KOPT-K1 (cell line): ENCODE measurements around the gene PYCARD.
"Not testable (repeated sequence)": the region's sequence is repeated elsewhere in the genome, so short reads cannot be mapped to it uniquely, and the experiment has no call there.

Experiments
- H3K27ac ChIP-seq: fragments of 200-600 bp; sonication (generic); 2 replicates; pipeline ENCODE4 v1.5.1; 2016; ENCODE audit warnings: antibody characterized with exemption, mild to moderate bottlenecking, low read depth, low read length; ENCODE audit not compliant: poor library complexity, severe bottlenecking
- H3K36me3 ChIP-seq: fragments of 200-600 bp; sonication (generic); 2 replicates; pipeline ENCODE4 v1.5.1; 2017; ENCODE audit warnings: antibody characterized with exemption, mild to moderate bottlenecking, low read length, moderate library complexity; ENCODE audit not compliant: insufficient read depth
- H3K9me3 ChIP-seq: fragments of 200-600 bp; sonication (generic); 2 replicates; pipeline ENCODE4 v1.5.1; 2017; ENCODE audit warnings: antibody characterized with exemption, low read length, mild to moderate bottlenecking; ENCODE audit not compliant: insufficient read depth, poor library complexity, severe bottlenecking

PYCARD gene

DNA sequence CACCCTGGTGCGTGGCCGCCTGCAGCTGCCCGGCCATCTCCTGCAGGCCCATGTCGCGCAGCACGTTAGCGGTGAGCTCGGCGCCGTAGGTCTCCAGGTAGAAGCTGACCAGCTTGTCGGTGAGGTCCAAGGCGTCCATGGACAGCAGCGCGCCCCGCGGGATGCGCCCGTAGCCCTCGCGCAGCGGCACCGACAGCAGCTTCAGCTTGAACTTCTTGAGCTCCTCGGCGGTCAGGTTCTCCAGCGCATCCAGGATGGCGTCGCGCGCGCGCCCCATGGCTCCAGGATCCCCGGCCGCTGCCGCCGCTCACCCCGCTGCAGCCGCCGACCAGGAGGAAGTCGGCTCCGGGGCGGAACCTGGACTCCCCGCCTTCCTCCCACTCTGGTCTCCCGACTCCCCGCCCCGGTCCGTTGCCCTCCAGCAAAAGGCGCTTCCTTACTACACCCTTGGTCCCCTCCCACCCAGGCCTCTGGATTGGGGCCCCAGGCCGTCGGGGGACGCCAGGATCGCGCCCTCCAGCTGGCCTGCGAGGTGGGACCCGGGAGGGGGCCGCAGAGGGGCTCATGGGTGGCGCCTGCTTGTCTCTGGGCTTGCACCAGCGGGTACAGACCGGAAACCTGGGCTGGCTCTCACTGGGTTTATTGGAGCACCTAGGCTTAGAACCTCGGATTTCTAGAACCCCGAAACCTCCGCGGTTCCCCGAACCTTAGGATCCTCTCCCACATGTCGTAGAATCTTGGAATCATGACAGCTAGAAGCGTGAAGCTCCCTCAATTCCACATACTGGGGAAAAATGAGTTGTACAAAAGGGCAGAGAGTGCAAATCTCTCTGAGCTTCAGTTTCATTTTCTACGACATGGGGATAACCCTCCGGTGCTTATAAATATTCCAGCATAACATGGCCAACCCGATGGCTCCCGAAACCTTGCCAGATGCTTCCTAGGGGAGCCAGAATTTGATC lies at the start of gene PYCARD:
TSS of gene PYCARD (minus strand) at position 347 of the 962 bp plus-strand sequence. CDS start at position 277, 70 bp downstream.
- Histone ChIP-seq H3K36me3 (peaks cover 27% of the 10 kb centered on the region), H3K27ac (peak within 1 kb of the TSS; percentile 59), H3K9me3 (no peaks in the 10 kb centered on the region)

DNA sequence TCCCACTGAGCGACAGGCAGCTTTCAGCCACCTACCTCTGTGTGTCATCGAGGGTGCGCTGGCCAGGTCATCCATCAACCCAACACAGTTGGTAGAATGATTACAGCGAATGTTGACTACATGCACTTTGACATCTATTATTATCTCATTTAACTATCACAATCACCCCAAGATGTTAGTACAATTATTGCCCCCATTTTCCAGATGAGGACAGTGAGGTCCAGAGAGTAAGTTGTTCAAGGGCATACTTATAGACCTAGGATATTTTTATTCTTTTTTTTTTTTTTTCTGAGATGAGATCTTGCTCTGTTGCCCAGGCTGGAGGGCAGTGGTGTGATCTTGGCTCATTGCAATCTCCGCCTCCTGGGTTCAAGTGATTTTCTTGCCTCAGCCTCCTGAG lies 48.9 kb upstream of the PYCARD start:
- no peaks in the 10 kb centered on the region for H3K36me3 ChIP-seq
- H3K9me3 ChIP-seq: no peaks in the 10 kb centered on the region
- H3K27ac ChIP-seq: no peak overlapping the region

DNA sequence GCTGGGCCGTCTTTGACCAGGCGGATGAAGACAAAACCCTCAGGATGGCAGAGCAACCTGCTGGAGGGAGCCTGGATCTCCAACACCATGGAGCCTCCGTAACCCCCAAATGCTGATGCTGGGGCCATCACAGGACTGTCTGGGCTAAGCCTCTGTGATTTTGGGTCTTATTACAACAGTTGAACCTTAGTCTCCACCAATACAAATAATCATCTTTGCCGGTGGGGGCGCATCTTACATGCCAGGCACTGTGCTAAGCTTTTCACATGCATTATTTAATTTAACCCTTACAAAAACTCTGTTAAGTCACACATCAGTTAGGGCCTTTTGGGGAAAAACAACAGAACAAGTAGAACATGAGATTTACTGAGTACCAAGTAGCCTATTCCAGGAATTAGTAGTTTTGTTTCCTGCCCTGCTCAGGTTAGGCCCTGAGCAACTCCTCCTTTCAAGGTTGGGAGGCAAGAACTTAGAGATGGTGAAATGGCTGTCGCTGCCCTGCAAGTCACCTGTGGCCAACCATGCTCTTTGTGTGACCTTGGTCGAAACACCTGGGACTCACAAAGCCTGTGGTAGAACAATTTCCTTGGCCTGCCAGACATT lies 48.3 kb upstream of the PYCARD start:
- peaks cover 1% of the 10 kb centered on the region for H3K9me3 ChIP-seq
- no peak overlapping the region for H3K27ac ChIP-seq
- no peaks in the 10 kb centered on the region for H3K36me3 ChIP-seq

DNA sequence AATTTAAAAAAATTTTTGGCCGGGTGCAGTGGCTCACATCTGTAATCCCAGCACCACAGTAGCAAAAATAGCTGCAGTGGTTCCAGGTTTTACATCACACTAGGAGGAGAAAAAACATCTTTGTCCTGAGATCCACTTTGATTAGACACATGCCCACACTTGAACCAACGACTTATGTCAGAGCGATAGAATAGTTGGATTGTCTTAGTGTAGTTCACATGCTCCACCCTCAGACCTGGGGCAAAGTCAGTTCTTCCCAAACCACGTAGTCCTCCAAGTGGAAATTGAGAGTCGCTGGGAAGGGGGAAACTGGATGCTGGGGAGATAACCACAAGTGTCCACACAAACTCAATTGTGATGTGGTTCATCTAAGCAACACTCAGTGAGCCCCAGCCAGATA lies 45.8 kb upstream of the PYCARD start:
- Histone ChIP-seq H3K36me3 (no peaks in the 10 kb centered on the region), H3K9me3 (peaks cover 7% of the 10 kb centered on the region), H3K27ac (no peak overlapping the region)

DNA sequence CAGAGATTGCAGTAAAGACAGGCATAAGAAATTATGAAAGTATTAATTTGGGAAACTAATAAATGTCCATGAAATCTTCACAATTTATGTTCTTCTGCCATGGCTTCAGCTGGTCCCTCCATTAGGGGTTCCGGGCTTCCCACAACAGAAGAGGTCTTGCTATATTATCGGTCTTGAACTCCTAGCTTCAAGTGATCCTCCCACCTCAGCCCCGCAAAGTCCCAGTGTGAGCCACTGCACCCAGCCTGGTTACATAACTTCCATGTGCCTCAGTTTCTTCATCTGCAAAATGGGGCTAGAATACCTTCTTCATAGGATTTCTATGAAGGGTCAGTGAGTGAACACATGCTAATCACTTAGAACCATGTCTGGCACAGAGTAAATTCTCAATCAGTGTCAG lies 43.7 kb upstream of the PYCARD start:
- Histone ChIP-seq H3K27ac (no peak overlapping the region), H3K36me3 (no peaks in the 10 kb centered on the region)

DNA sequence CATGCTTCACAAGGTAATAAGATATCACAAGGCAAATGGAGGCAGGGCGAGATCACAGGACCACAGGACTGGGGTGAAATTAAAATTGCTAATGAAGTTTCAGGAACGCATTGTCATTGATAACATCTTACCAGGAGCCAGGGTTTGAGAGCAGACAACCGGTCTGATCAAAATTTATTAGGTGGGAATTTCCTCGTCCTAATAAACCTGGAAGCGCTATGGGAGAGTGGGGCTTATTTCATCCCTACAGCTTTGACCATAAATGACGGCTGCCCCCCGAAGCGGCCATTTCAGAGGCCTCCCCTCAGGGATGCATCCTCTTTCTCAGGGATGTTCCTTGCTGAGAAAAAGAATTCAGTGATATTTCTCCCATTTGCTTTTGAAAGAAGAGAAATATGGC lies 43.0 kb upstream of the PYCARD start:
- not testable (repeated sequence) for H3K27ac ChIP-seq, H3K36me3 ChIP-seq, H3K9me3 ChIP-seq

More for the DNA sequence above, 43.7 kb upstream of the PYCARD start:
- H3K9me3 ChIP-seq: peaks cover 7% of the 10 kb centered on the region

DNA sequence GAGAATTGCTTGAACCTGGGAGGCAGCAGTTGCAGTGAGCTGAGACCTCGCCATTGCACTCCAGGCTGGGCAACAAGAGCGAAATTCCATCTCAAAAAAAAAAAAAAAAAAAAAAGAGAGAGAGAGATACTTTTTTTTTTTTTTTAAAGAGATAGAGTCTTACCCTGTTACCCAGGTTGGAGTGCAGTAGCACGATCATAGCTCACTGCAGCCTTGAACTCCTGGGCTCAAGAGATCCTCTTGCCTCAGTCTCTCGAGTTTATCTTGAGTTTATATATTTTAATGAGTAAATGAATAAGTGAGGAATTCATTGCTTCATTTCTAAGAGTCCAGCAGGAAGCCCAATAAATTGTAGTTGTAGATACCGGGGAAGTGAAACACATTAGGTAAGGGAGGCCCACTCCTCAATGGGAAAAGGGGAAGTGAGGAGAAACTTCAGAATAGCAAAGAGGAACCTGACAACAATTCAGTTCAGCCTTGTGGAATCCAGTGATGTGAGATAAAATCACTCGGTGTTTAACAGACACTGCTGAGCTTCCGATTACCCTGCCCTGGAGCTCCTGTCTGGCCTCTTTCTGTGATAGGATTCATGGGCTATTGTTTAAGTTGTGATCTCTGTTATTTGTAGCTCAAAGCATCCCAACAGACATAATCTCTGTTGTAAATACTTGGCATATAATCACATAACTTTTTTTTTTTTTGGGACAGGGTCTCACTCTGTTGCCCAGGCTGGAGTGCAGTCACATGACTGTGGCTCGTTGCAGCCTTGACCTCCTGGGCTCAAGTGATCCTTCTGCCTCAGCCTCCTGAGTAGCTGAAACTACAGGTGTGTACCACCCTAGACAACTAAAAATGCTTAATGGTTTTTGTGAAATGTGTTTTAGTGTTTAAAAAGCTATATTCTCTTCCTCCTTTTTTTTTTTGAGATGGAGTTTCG lies 41.4 kb upstream of the PYCARD start:
- H3K27ac ChIP-seq: no peak overlapping the region
- H3K9me3 ChIP-seq: peaks cover 7% of the 10 kb centered on the region
- H3K36me3 ChIP-seq: no peaks in the 10 kb centered on the region

DNA sequence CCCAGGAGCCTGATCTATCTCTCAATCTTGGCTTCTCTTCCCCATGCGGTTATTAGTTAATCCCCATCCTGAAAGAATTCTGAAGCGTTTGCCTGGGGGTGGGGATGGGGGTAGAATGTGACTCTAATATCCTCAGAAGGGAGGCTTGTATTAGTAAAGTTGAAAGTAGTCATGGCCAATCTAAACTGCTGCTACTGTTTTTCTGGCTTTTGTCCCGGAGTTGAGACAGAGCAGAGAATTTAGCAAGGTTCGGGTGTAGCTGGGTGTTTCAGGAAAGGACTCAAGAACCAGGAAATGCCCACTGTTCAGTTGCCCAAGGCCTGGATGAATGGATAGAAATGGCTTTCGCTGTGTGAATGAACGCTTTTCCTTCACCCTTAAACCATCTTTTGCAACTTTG lies 39.6 kb upstream of the PYCARD start:
- Histone ChIP-seq H3K27ac (no peak overlapping the region), H3K36me3 (no peaks in the 10 kb centered on the region), H3K9me3 (peaks cover 7% of the 10 kb centered on the region)

DNA sequence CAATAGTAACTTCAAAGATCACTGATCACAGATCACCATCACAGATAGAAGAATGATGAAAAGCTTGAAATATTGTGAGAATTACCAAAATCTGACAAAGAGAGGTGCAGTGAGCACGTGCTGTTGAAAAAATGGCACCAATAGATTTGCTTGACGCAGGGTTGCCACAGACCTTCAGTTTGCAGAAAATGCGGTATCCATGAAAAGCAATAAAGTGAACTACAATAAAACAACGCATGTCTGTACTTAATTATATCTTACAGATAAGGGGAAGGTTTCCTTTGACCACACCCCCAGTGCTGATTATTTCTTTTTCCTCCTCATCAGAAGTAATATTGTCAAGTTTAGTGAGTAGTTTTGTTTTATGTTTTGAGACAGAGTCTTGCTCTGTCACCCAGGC lies 35.5 kb upstream of the PYCARD start:
- Histone ChIP-seq H3K27ac (no peak overlapping the region), H3K36me3 (no peaks in the 10 kb centered on the region), H3K9me3 (peaks cover 5% of the 10 kb centered on the region)

DNA sequence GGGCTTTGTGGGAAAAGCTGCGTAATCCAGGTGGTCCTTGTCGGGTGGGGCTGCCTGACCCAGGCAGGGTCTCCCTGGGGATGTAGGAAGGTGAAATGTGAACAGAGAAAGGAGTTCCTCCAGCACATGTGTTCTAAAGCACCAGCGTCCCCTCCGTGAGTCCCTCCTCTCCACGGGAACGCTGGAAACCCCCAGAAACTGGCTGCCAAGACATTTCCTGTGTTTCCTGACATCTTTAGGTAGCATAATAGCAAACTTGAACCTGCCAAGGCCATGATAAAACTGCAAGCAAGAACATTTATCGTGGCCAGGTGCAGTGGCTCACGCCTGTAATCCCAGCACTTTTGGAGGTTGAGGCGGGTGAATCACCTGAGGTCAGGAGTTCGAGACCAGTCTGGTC lies 26.9 kb upstream of the PYCARD start:
- Histone ChIP-seq H3K36me3 (no peaks in the 10 kb centered on the region), H3K9me3 (no peaks in the 10 kb centered on the region), H3K27ac (no peak overlapping the region)

DNA sequence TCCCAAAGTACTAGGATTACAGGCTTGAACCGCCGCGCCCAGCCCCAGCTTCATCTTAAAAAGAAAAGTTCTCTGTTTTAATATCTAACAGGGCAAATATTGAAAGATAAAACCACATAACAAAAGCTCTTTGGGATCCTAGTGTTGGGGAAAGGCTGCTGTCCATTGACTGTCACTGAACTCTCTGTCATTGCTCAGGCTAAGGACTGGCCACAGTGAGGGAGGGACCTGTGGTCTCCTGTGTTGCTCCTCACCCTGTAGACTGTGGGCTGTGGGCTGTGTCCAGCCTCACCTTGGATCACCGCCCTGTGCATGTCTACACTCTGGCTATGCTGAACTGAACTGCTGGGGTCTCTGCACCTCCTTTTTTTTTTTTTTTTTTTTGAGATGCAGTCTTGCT lies 25.6 kb upstream of the PYCARD start:
- Histone ChIP-seq H3K27ac (no peak overlapping the region), H3K36me3 (no peaks in the 10 kb centered on the region), H3K9me3 (no peaks in the 10 kb centered on the region)

DNA sequence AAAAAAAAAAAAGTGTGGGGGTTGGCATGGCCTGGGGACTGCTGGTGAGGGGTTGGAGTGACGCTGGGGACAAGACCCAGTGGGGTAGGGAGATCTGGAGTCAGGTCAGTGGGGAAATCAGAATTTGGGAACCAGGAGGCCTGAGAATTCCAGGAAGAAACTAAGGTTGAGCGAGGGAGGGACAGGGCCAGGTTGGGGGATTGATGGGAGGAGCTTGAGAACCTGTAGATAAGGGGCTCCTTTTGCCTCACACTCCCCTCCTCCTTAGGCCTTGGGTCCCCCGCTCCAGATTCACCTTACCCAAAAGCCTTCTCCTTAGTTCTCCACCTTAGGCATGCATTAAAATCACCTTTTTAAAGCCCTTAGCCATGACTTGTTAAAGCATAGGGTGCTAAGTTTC lies 22.6 kb upstream of the PYCARD start:
- H3K36me3 ChIP-seq: no peaks in the 10 kb centered on the region
- H3K27ac ChIP-seq: no peak overlapping the region
- no peaks in the 10 kb centered on the region for H3K9me3 ChIP-seq

DNA sequence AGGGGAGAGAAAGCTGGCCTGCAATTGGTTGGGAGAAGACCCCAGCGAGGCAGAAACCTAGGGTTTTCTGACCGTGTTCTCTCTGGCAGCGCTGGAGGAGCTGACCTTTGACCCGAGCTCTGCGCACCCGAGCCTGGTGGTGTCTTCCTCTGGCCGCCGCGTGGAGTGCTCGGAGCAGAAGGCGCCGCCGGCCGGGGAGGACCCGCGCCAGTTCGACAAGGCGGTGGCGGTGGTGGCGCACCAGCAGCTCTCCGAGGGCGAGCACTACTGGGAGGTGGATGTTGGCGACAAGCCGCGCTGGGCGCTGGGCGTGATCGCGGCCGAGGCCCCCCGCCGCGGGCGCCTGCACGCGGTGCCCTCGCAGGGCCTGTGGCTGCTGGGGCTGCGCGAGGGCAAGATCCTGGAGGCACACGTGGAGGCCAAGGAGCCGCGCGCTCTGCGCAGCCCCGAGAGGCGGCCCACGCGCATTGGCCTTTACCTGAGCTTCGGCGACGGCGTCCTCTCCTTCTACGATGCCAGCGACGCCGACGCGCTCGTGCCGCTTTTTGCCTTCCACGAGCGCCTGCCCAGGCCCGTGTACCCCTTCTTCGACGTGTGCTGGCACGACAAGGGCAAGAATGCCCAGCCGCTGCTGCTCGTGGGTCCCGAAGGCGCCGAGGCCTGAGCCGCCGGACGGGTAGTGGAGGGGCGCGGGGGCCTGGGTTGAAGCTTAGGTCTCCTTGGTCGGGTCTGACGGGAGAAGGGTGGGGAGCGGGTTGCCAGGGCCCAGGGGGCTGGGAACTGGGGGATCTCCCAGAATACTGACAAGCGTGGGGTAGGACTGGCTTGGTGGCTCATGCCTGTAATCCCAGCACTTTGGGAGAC lies 21.8 kb upstream of the PYCARD start:
- Histone ChIP-seq H3K9me3 (no peaks in the 10 kb centered on the region), H3K36me3 (no peaks in the 10 kb centered on the region), H3K27ac (no peak overlapping the region)

DNA sequence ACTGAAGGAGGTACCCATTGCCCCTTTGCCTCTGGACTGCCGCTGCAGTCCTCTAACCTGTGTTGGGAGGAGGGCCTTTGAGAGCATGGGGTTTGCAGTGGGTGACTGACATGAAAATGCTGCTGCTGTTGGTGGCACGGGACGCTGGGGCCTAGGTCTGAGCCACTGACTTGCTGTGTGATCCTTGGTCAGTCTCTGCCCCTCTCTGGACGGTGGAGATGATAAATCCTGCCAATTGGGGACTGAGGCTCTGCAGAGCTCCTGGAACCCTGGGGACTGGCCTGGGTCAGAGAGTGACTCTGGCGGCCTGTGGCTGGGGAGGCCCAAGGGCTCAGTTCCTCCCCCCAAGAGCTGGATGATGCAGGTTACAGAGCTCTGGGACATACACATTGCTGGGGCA lies 20.5 kb upstream of the PYCARD start:
- no peak overlapping the region for H3K27ac ChIP-seq
- no peaks in the 10 kb centered on the region for H3K9me3 ChIP-seq
- H3K36me3 ChIP-seq: no peaks in the 10 kb centered on the region
